Stimulated activated CD4-positive, alpha-beta T cell treated with anti-CD3 and anti-CD28 coated beads, Interleukin-15, amount 100 ng/mL, for 24 hours (primary cell): ENCODE results near the gene NOP53.
"Not testable (repeated sequence)": the region's sequence is repeated elsewhere in the genome, so short reads cannot be mapped to it uniquely, and the experiment has no call there.

Experiments
- DNase-seq: peaks from one replicate; pipeline ENCODE4 v3.0.0-alpha.2; 2020

The NOP53 gene

DNA sequence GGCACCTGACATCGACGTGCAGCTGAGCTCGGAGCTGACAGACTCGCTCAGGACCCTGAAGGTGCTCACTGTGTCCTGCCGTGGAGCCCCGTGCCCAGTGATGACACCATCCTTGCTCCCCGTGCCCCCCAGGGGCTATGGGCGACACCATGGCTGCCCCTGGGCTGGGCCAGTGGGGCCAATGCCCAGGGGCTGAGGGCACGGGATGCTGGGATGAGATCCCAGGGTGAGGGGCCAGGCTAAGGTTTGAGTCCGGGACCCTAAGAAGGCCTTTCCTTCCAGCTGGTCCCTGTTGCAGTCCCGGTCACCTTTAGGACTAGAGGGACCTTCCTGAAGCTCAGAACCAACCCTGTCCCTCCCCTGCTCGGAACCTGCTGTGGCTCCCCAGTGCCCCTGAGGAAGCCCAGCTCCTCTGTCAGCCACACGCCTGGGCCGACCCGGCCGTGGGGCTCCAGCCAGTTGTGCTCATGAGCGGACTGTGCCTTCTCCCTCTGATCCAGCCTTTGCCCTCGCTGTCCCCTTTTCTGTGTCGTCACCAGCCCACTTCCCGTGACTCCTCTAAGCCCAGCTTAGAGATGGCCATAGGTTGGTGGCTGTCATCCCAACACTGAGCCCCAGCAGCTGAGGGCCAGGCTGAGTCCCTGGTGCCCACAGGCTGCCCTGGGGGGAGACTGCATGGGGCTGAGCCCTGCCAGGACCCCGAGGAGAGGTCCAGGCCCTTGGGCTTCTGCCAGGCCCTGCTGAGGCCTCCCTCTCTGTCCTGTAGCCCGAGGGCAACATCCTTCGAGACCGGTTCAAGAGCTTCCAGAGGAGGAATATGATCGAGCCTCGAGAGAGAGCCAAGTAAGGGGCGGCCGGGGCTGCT lies 10.6 kb downstream of the NOP53 start:
- DNase-seq, result no peak

DNA sequence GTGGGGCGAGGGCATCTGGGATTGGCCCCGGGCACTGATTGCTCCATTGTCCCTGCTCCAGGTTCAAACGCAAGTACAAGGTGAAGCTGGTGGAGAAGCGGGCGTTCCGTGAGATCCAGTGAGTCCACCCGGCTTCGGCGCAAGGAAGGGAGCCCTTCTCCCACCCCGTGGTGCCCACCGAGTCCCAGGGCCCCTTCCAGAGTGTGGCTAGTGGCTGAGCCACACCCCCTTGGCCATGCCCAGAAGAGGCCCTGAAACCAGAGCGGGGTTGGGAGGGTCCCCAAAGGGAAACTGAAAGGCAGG lies 11.2 kb downstream of the NOP53 start:
- DNase-seq, result no peak

DNA sequence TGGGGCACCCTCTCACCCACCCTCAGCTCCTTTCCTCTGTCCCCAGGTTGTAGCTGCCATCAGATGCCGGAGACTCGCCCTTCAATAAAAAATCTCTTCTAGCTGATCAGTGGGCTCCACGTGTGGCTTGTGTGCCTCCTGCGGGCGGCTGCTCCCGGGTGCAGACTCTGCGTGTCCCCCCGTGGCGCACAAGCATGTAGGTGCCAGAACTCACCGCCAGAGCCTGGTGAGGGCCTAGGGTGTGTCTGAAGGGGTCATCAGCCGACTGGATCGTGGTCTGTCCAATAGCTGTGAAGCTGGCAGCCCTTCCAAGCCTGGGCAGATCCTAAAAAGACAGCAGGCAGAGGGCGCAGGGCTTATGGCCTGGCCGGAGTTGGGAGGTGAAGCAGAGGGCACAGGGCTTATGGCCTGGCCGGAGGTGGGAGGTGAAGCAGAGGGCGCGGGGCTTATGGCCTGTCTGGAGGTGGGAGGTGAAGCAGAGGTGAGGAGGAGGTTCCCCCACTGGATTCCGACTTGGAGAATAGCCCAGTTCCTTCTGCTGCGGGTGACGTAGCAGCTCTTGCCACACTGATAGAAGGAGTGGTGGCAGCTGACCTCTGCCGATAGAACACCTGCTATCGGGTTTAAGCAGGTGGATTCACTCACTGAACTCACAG lies 11.7 kb downstream of the NOP53 start:
- no peak for DNase-seq

DNA sequence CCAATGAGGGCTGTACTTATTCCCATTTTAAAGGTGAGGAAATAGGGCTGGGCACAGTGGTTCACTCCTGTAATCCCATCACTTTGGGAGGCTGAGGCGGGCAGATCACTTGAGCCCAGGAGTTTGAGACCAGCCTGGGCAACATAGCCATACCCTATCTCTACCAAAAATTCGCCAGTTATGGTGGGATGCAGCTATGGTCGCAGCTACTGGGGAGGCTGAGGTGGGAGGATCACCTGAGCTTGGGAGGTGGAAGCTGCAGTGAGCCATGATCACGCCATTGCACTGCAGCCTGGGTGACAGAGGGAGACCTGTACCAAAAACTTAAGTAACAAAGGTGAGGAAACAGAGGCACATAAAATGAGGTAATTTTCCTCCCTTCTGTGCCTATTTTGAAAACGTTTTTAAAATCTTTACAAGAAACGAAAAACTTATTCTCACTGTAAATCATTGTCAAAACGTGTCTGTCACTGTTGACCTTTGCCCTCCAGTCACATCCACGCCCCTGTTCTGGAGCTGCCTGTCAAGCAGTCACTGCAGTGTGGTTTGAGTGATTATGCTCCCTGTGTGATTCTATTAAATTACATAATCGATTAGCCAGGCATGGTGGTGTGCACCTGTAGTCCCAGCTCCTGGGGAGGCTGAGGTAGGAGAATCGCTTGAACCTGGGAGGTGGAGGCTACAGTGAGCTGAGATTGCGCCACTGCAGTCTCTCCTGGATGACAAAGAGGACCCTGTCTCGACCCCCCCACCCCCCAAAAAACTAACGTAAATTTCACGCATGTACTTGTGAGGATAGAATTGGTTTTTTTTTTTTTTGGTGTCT lies 12.5 kb downstream of the NOP53 start:
- DNase-seq, result no peak

DNA sequence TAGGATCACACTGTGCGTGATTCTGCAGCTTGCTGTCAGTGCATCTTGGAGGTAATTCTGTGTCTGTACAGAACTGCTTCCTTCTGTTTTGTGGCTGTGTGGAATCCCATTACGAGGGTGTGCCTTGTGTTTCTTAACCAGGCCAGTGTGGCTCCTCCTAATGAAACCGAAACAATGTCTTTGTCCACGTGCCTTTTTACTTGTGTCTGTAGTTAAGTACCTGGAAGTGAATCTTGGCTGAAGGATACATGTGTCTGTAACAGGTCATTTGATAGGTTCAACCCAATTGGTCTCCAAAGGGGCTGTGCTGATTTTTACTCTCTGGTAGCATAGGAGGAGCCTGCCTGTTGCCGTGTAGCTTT lies 13.1 kb downstream of the NOP53 start:
- DNase-seq, result no peak

DNA sequence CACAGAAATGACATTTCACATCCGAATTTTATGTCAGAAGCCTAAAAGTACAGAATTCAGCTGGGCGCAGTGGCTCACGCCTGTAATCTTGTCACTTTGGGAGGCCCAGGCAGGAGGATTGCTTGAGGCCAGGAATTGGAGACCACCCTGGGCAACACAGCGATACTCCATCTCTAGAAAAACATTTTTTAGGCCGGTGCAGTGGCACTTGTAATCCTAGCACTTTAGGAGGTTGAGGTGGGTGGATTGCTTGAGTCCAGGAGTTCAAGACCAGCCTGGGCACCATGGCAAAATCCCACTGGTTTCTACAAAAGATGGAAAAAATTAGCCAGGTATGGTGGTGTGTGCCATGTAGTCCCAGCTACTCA lies 15.3 kb downstream of the NOP53 start:
- DNase-seq, result no peak

DNA sequence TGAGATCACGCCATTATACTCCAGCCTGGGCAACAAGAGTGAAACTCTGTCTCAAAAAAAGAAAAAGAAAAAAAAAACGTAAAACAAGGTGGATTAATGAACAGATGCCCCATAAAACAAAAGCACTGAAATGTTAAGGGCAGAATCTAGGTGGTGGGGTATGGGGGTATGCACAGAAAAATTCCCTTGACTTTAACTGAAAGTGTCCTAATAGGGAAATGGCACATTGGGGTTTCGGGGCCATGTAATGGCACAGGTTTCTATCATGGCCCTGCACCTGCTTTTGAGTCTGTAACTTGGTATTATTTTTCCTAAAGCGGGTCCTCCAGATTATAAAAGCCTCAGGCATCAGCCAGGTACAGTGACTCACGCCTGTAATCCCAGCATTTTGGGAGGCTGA lies 16.2 kb downstream of the NOP53 start:
- no peak for DNase-seq

DNA sequence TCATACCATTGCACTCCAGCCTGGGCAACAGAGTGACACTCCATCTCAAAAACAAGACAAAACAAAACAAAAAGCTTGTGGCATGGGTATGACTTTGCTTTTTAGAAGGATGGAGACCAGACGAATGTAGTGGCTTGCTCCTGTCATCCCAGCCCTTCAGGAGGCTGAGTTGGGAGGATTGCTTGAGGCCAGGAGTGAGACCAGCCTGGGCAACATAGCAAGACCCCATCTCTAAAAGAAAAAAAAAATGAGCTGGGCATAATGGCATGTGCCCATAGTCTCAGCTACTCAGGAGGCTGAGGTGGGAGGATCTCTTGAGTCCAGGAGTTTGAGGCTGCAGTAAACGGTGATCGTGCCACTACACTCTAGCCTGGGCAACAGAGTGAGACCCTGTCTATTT lies 16.8 kb downstream of the NOP53 start:
- no peak for DNase-seq

DNA sequence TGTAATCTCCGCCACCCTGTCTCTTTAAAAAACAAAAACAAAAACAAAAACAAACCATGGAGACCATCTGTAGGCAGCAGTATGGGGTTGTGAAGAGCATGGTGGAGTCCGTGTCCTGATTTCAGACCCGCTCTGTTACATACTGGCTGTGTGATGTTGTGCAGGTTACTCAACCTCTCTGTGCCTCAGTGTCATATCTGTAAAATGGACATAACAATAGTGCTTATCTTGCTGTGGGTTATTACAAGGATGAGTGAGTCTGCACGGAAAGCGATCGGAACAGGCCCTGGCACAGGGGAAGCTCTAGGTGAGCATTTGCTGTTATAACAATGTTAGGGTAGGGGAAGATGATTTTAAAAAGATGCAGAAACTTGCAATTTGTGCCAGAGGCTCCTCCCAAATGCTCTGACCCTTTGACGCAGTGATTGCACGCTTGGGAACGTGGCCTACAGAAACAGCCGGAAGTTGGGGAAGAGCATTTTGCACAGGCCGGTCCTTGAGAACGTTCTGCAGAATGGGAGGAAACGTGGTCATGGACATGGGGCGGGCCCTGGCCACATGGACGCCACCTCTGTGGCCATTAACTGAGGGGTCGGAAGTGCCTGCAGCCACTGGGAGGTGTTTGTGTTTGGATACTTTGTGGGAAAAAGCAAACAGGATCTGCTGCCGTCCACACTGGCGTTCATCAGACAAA lies 17.4 kb downstream of the NOP53 start:
- no peak for DNase-seq

DNA sequence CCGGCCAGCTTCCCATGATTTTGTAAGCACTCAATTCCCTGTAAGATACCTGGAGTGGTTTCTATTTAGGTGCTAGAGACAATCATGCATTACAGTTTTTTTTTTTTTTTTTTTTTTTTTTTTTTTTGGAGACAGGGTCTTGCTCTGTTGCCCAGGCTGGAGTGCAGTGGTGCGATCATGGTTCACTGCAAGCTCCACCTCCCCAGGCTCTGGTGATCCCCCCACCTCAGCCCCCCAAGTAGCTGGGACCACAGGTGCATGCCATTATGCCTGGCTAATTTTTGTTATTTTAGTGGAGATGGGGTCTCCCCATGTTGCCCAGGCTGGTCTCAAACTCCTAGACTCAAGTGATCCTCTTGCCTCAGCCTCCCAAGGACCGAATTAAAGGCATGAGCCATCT lies 19.4 kb downstream of the NOP53 start:
- DNase-seq, result not testable (repeated sequence)

DNA sequence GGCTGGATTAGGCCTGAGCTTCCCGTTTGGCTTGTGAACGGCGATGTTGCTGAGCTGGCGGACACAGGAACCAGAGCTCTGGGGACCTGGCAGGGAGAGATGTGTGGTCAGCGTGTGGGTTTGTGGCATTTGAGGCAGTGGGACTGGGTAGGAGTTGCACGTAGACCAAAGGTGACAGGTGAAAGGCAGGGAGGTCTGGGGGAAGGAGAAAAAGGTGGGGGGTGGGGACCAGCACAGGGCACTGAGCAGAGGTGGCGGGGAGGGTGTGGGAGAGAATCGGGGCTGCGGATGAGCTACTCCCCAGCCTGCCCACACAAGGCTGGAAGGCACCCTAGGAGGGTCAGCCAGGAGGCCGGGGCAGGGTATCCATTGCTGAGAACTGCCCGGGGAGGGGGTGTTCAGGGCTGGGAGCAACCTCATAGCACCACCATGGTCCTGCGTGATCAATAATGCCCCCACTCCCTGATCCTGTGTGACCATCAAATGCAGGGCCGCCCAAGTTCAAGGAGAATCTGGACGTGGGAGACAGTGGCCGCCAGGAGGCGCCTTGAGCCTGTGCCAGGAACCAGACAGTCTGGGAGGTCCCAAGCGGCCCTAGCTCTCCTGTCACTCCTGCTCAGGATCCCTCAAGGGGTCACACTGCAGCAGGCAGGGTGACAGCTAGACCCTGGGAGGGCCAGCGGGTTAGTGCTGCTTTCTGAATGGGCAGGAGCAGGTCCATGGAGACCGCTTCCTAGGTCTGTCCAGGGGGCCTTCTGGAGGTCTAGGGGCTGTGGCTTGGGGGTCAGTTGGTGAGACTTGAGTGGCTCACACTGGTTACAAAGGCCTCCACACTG lies 20.4 kb downstream of the NOP53 start:
- DNase-seq, result peak; percentile 58

DNA sequence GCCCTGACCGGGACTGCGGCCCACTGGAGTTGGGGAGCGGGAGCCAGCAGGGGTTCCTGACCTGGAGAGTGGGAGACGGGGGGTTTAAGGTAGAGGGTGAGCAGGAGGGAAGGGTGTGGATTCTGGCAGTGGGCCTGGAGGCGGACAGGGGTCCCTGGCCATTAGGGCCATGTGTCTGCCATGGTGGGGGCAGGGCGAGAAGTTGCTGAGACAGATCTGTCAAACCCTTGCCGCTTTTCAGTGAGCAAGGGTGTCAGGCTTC lies 20.9 kb downstream of the NOP53 start:
- no peak for DNase-seq

DNA sequence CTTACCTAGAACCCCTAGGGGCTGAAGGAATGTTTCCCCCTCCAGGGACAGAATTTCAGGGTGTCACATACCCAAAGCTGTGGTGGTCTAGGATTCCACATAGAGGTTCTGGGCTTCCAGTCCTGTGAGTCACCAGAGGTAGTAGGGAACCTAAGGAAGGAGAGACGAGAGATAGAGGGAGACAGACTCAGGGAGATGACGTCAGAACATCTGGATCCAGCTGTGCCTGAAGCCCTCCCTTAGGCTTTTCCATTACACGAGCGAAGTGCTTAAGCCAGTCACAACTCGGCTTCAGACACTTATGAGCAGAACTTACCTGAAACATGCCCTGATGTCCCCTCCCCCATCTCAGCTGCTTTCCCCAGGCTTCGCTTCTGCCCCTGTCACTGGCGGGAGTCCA lies 21.3 kb downstream of the NOP53 start:
- no peak for DNase-seq

DNA sequence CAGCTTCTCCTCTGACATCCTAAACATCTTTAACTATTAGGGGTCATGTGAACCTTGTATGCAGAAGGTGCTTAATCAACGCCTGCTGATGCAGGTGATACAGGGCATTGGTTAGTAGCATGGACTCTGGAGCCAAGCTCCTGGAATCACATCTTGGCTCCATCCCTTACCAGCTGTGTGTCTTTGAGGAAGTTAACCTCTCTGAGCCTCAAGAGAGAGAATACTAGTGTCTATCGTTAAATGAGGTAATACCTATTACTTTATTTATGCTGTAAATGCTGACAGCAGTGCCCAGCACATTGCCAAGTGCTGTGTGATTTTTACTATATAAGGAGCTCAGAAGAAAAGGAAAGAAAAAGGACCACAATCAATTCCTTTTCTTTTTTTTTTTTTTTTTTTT lies 22.0 kb downstream of the NOP53 start:
- DNase-seq, result no peak

DNA sequence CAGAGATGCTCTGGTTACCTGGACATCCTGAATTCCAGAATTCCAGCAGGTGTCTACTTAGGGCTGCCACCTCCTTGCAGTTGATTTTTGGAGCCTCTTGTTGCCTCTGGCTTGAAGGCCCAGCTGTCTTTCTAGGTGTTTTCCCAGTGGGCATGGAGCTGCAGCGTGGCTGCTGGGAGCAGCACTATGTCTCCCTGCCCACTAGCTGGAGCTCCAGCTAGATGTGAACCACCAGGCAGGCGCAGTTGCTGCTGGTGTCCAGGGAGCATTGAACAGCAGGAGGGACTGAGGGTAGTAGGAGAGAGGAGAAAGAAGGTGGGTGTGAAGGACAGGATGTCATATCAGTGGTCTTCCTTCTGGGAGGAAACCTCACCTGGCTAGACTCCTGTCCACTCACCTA lies 23.3 kb downstream of the NOP53 start:
- DNase-seq, result no peak

DNA sequence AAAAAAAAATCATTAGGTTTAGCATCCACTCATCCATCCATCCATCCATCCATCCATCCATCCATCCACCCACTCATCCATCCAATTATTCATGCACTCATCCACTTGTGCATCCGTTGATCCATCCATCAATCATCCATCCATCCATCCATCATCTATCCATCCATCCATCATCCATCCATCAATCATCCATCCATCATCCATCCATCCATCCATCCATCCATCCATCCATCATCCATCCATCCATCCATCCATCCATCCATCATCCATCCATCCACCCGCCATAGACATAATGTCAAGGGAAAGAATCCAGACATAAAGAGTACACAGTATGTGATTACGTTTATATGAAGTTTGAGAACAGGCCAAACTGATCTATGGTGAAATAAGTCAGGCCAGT lies 24.2 kb downstream of the NOP53 start:
- no peak for DNase-seq

DNA sequence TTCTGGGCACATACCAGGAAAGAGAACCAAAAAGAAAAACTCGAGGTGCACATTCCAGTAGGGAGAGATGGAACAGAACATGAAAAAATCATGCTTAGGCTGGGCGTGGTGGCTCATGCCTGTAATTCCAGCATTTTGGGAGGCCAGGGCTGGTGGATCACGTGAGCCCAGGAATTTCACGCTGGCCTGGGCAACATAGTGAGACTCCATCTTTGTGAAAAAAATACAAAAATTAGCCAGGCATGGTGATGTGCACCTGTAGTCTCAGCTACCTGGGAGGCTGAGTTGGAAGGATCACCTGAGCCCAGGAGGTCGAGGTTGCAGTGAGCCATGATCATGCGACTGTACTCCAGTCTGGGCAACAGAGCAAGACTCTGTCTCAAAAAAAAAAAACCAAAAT lies 25.9 kb downstream of the NOP53 start:
- not testable (repeated sequence) for DNase-seq

DNA sequence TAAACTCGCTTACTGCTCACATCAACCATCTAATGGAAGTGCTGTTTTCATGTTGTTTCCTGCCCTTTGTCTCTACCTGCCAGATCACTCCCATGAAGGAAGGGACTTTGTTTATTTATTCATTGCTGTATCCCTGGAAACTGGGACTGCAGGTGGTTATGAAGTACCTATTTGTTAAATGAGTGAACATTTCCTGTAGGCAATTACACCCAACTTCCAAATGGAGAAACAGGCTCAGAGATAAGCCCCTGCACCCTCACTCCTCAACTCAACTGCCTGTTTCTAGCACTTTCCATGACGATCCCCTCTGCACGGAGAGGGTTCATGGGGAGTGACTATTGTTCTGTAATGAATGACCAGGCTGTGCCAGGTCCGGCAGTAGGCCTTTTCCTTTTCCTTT lies 31.2 kb downstream of the NOP53 start:
- DNase-seq, result no peak

DNA sequence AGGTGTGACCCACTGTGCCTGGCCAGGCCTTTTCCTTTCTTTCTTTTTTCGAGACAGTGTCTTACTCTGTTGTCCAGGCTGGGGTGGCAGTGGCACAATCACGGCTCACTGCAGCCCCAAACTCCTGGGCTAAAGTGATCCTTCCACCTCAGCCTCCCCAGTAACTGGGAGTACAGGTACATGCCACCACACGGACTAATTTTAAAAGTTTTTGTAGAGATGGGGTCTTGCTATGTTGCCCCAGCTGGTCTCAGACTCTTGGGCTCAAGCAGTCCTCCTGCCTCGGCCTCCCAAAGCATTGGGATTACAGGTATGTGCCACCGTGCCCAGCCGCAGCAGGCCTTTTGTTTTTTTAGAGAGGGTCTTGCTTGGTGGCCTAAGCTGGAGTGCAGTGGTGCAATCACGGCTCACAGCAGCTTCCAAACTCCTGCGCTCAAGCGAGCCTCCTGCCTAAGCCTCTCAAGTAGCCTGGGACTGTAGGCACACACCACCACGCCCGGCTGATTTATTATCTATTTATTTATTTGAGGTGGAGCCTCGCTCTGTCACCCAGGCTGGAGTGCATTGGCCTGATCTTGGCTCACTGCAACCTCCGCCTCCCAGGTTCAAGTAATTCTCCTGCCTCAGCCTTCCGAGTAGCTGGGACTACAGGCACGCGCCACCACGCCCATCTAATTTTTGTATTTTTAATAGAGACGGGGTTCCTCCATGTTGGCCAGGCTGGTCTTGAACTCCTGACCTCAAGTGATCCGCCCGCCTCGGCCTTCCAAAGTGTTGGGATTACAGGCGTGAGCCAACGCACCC lies 32.1 kb downstream of the NOP53 start:
- DNase-seq, result not testable (repeated sequence)

DNA sequence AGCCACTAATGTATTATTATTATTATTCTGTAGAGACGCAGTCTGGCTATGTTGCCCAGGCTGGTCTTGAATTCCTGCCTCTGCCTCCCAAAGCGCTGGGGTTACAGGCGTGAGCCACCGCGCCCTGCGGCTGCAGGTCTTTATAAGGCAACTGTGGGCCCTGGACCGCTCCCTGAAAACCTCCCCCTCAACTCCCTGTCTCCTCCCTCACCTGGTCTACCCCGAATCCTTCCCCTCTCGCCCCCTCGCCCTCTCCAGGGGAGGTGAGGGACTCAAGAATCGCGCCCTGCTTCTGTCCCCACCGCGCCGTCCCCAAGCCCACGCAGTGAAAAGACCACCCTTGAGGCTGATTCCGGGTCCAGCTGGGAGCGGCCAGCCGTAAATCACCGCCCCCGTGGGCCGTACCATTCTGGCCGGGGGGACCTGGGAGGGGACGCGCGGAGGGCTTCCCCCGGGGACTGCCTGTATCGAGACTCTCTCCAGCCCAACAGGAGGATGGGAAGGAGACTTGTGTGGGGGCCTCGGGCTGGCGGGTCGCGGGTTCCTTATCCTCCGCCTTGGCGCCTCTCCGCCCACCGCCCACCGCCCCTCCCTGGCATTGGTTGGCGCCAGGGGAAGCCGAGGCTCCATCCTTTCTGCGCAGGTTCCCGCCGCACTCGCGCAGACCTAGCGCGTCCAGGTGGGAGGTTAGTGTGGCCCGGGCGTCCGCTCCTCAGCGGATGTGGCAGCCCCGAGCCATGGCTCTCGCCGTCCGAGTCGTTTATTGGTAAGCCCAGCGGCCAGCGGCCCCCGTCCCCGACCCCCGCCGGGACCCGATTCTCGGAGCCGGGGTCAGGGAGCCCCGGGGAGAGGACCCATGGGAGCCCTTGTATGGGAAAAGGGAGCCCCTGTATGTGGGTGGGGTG lies 33.0 kb downstream of the NOP53 start, which contains the start of gene SELENOW:
Gene SELENOW, plus strand, starts transcription at position 655 of the 905 bp plus-strand sequence. Its CDS starts 83 bp downstream, at position 738.
- DNase-seq, result peak; percentile 87

DNA sequence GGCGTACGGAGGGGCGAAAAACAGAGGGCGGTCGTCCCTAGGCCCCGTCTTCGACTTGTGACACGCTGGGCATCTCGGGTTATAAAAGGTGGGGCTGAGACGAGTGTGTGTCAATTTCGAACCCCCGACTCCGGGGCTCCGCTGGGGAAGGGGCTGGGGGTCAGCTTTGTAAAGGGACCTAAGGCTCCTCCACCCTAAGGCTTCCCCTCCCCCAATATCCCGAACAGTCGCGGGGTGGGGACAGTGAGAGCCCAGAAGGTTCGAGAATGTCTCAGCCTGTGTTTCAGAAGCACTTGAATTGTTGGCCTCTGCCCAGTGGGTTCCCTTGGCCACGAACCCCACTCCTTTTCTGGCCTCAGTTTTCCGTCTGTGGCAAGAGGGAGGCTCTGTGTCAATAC lies 33.6 kb downstream of the NOP53 start:
- peak; percentile 23 for DNase-seq
